Measurements from ENCODE around the gene CFD. TPM values are rescaled to one million over a fixed set of nuclear protein-coding genes. Genes with fewer than 3 reads are reported as not detected.
"Not testable (repeated sequence)": the region's sequence is repeated elsewhere in the genome, so short reads cannot be mapped to it uniquely, and the experiment has no call there.

The CFD gene
- total RNA-seq, 1 donor from 2014 or later: not detected

GRCh38 chr19:850221-850978, 9.1 kb upstream of the CFD start:
- Mint-ChIP-seq H3K4me1 (ENCODE audit: low read depth, unreplicated experiment) (no peaks in the 10 kb centered on the region), H3K9me3 (ENCODE audit: unreplicated experiment) (peaks cover 2% of the 10 kb centered on the region)

GRCh38 chr19:850979-851335, 8.5 kb upstream of the CFD start:
- no peak overlapping the region for H3K27ac Mint-ChIP-seq (ENCODE audit: unreplicated experiment)
- no peak for TF ChIP-seq CTCF (IDR thresholded peaks at IDR 0.05; ENCODE audit: partially characterized antibody, unreplicated experiment)
- H3K4me3 Mint-ChIP-seq (ENCODE audit: unreplicated experiment): no peak overlapping the region
- peaks cover 2% of the 10 kb centered on the region for H3K9me3 Mint-ChIP-seq (ENCODE audit: unreplicated experiment)
- no peaks in the 10 kb centered on the region for H3K36me3 Mint-ChIP-seq (ENCODE audit: unreplicated experiment)
- H3K27me3 Mint-ChIP-seq (ENCODE audit: unreplicated experiment): no peaks in the 10 kb centered on the region
- no peaks in the 10 kb centered on the region for H3K4me1 Mint-ChIP-seq (ENCODE audit: low read depth, unreplicated experiment)
- no peak for DNase-seq

More at GRCh38 chr19:850221-850978, 9.1 kb upstream of the CFD start:
- peak; percentile 69 for DNase-seq
- Mint-ChIP-seq H3K4me3 (ENCODE audit: unreplicated experiment) (no peak overlapping the region), H3K27ac (ENCODE audit: unreplicated experiment) (no peak overlapping the region), H3K36me3 (ENCODE audit: unreplicated experiment) (no peaks in the 10 kb centered on the region), H3K27me3 (ENCODE audit: unreplicated experiment) (peaks cover 4% of the 10 kb centered on the region)
- TF ChIP-seq CTCF (IDR thresholded peaks at IDR 0.05; ENCODE audit: partially characterized antibody, unreplicated experiment): no peak

GRCh38 chr19:852136-853013, 7.1 kb upstream of the CFD start, which contains the start of gene ELANE:
TSS of gene ELANE (plus strand) at chr19:852303. CDS start at chr19:852329, 26 bp downstream.
- no peak for DNase-seq
- peaks cover 2% of the 10 kb centered on the region for H3K9me3 Mint-ChIP-seq (ENCODE audit: unreplicated experiment)
- H3K27ac Mint-ChIP-seq (ENCODE audit: unreplicated experiment): no peak within 1 kb of the TSS
- no peaks in the 10 kb centered on the region for H3K27me3 Mint-ChIP-seq (ENCODE audit: unreplicated experiment)
- TF ChIP-seq CTCF (IDR thresholded peaks at IDR 0.05; ENCODE audit: partially characterized antibody, unreplicated experiment): no peak
- no peaks in the 10 kb centered on the region for H3K4me1 Mint-ChIP-seq (ENCODE audit: low read depth, unreplicated experiment)
- no peak within 1 kb of the TSS for H3K4me3 Mint-ChIP-seq (ENCODE audit: unreplicated experiment)
- H3K36me3 Mint-ChIP-seq (ENCODE audit: unreplicated experiment): no peaks in the 10 kb centered on the region

- peaks cover 4% of the 10 kb centered on the region for H3K9me3 Mint-ChIP-seq (ENCODE audit: unreplicated experiment)
- no peak overlapping the region for H3K27ac Mint-ChIP-seq (ENCODE audit: unreplicated experiment)
- no peak for TF ChIP-seq CTCF (IDR thresholded peaks at IDR 0.05; ENCODE audit: partially characterized antibody, unreplicated experiment)
- H3K4me3 Mint-ChIP-seq (ENCODE audit: unreplicated experiment): no peak overlapping the region
- DNase-seq: no peak
- no peaks in the 10 kb centered on the region for H3K4me1 Mint-ChIP-seq (ENCODE audit: low read depth, unreplicated experiment)
- no peaks in the 10 kb centered on the region for H3K36me3 Mint-ChIP-seq (ENCODE audit: unreplicated experiment)
- no peaks in the 10 kb centered on the region for H3K27me3 Mint-ChIP-seq (ENCODE audit: unreplicated experiment)
These were observed 6.4 kb upstream of the CFD start for GRCh38 chr19:853014-853585.

- H3K4me3 Mint-ChIP-seq (ENCODE audit: unreplicated experiment); H3K9me3 Mint-ChIP-seq (ENCODE audit: unreplicated experiment); H3K4me1 Mint-ChIP-seq (ENCODE audit: low read depth, unreplicated experiment); H3K27ac Mint-ChIP-seq (ENCODE audit: unreplicated experiment); DNase-seq; H3K27me3 Mint-ChIP-seq (ENCODE audit: unreplicated experiment); H3K36me3 Mint-ChIP-seq (ENCODE audit: unreplicated experiment): not testable (repeated sequence)
These were observed 5.7 kb upstream of the CFD start for GRCh38 chr19:853614-854220.

Measured in glutamatergic neuron (in vitro differentiated cells).